Measurements from ENCODE around the gene INTS7. TPM values are rescaled to one million over a fixed set of nuclear protein-coding genes. Genes with fewer than 3 reads are reported as not detected.

Gene INTS7
- total and polyA plus RNA-seq, 12 donors, result 4.4 to 11.6 (median 8.5) TPM

DNA sequence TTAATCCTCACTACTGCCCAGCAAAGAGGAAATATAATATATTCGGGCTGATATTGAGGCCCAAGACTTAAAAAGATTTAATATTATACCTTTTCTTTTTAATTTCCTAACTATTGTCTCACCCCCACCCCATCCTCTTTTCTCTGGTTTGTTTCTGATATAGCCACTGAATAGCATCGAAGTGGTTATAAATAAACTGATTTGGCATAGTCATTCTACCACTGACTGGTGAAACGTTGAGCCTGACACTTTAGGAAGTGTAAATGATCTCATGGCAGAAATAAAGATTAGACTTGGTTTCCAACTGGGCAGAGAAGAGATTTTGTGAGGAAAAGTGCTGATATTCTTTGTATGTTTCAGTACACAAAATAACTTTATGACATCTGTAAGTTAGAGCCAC lies 39.5 kb upstream of the INTS7 start:
- no peak for DNase-seq
- no peaks in the 10 kb centered on the region for H3K9me3 ChIP-seq
- peak in 7 of 8 donors; percentile 61 to 87 (median 80) for ATAC-seq
- peak overlapping the region in 1 of 10 donors; percentile 3 for H3K4me3 ChIP-seq
- peaks cover 0 to 33% (median 9%) of the 10 kb centered on the region in 9 donors for H3K4me1 ChIP-seq
- no peak for TF ChIP-seq CTCF (IDR thresholded peaks at IDR 0.05)
- WGBS, 2 donors, result 30 to 36% methylated on average over 3 of the region's 3 CpGs
- H3K27me3 ChIP-seq, result no peaks in the 10 kb centered on the region
- H3K36me3 ChIP-seq, result no peaks in the 10 kb centered on the region
- H3K27ac ChIP-seq, result peak overlapping the region; percentile 61 to 86 (median 82)
- intact Hi-C loops (cut with DNase I), result loop anchor here in 7 of 10 donors (2.0 to 5.0 kb wide), 8 partner anchors 82 to 382 kb away; partner anchors contain the start of gene PPP2R5A (in 1 of the 7)

DNA sequence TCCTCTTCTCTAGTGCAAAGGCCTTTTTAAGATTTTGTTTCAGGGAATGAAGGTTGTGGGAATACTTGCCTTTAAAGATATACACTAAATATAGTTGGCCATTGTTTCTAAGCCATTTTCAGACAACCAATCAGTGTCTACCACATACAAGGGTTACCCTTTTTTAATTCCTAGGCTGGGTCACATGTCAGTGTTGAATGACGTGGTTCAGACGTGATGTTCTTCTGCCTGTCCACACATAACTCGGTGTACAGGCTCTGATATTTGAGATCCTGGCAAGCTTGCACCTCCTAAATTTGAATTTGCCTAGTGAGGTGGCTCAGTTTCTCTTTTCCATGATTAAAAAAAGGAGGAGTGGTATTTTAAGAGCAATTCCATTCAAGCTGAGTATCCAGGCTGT lies 39.0 kb upstream of the INTS7 start:
- Histone ChIP-seq H3K27me3 (no peaks in the 10 kb centered on the region), H3K36me3 (no peaks in the 10 kb centered on the region), H3K9me3 (no peaks in the 10 kb centered on the region), H3K4me1 (peaks cover 0 to 28% (median 9%) of the 10 kb centered on the region in 9 donors), H3K4me3 (peak overlapping the region in 1 of 10 donors; percentile 3), H3K27ac (peak overlapping the region; percentile 61 to 86 (median 82))
- WGBS, 2 donors, result 53 to 68% methylated on average over 3 of the region's 3 CpGs
- no peak for TF ChIP-seq CTCF (IDR thresholded peaks at IDR 0.05)
- peak in 1 of 2 donors; percentile 40 for DNase-seq
- peak; percentile 38 to 98 (median 94) for ATAC-seq
- intact Hi-C loops (cut with DNase I), result loop anchor here in 6 of 10 donors (2.0 to 5.0 kb wide), 7 partner anchors 88 to 383 kb away; partner anchors contain the start of gene PPP2R5A (in 1 of the 6)

DNA sequence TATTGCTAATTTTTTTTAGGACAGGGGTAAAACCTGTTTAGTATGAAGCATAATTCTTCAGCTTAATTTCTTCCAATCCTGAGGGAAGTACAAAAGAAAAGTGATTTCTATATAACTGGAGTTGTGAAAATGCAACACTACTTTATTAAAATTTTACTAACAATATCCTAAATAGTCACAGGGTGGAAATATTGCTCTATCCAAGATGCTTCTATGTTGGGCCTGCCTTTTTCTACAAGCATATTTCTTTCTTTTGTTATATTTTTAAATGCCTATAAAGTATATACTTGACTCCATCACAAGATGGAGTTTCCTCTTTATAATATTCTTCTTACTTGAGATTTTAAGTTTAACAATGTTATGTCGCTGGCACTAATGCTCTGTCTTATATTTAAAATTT lies 38.1 kb upstream of the INTS7 start:
- no peaks in the 10 kb centered on the region for H3K27me3 ChIP-seq
- H3K4me3 ChIP-seq, result no peak overlapping the region
- ATAC-seq (no peak), DNase-seq (no peak)
- H3K4me1 ChIP-seq, result peaks cover 0 to 24% (median 5%) of the 10 kb centered on the region in 9 donors
- WGBS, 2 donors, result 95 to 100% methylated on average over 1 of the region's 1 CpG
- intact Hi-C loops (cut with DNase I), result loop anchor here in 8 of 10 donors (2.0 to 5.0 kb wide), 9 partner anchors 89 to 384 kb away; partner anchors contain the start of gene PPP2R5A (in 1 of the 8)
- H3K27ac ChIP-seq, result peak overlapping the region in 6 of 10 donors; percentile 75 to 86 (median 84)
- H3K9me3 ChIP-seq, result no peaks in the 10 kb centered on the region
- peak in 1 of 9 donors; percentile 23 for TF ChIP-seq CTCF (IDR thresholded peaks at IDR 0.05)
- peaks cover 0 to under 1% (median 0%) of the 10 kb centered on the region in 9 donors for H3K36me3 ChIP-seq

DNA sequence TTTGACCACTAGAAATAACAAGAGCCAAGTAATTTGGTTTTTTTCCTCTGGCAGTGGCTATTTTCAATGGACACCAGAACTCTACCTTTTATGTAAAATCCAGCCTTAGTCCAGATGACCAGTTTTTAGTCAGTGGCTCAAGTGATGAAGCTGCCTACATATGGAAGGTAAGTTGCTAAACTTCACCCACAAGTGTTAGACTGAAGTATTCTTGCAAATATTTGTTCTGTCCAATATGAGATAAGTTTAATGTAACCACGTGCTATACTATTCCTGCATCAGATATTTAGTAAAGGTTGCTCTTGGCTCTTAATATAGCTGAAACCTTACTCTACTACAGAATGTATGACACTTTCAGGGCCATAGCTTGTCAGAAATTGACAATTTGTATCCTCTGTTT lies 36.7 kb upstream of the INTS7 start:
- Histone ChIP-seq H3K36me3 (peaks cover 0 to 2% (median 0%) of the 10 kb centered on the region in 9 donors), H3K9me3 (no peaks in the 10 kb centered on the region), H3K27me3 (no peaks in the 10 kb centered on the region), H3K4me3 (no peak overlapping the region), H3K27ac (no peak overlapping the region), H3K4me1 (peaks cover 0 to 37% (median 7%) of the 10 kb centered on the region in 9 donors)
- intact Hi-C loops (cut with DNase I), result loop anchor here in 8 of 10 donors (2.0 to 5.0 kb wide), 9 partner anchors 90 to 385 kb away; partner anchors contain the start of gene PPP2R5A (in 1 of the 8)
- TF ChIP-seq CTCF (IDR thresholded peaks at IDR 0.05), result no peak
- WGBS, 2 donors, result 80 to 81% methylated on average over 1 of the region's 1 CpG
- DNase-seq (no peak), ATAC-seq (no peak)
